ENCODE measurements around the gene GALNT14.

DNA sequence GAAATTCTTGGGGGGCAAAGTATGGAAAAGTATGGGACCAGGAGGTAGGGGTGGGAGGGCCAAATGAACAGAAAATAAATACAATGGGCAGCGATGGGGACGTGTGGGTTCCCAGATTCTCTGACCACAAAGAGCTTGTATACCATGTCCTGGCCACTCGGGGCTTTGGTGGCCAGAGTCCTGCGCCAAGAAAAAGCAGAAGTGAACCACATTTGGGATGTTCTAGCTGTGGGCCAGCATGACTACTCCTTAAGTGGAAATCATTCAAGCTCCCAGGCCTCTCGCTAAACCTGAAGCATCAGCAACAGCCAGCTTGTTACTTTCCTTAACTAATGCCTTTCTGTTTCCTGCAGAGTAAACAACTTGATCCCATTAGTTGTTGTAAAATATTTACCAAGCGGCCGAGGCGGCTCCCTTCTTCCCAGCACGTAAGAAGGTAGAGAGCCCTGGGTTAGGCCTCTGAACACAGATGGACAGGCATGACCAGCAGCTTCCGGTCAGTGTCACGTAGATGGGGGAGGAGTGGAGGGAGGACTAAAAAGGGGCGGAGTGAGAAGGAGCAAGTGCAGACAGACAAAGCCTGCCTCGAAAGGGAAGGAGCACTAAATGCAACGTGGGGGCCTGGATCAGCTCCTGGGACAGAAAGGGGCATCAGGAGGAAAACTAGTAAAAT, 88.2 kb downstream of the GALNT14 start:
- TF ChIP-seq EZH2phosphoT487 (IDR thresholded peaks at IDR 0.05; ENCODE audit: borderline replicate concordance) (no peak), CTCF (conservative IDR thresholded peaks at IDR 0.05; ENCODE audit: low read length) (no peak)
